Stimulated activated CD8-positive, alpha-beta memory T cell treated with anti-CD3 and anti-CD28 coated beads, Interleukin-2, amount 100 ng/mL, for 1 hour (primary cell): ENCODE data around the gene BLNK.
"Not testable (repeated sequence)": the region's sequence is repeated elsewhere in the genome, so short reads cannot be mapped to it uniquely, and the experiment has no call there.

Source experiments
- DNase-seq, 2 donors: peaks; one replicate each; pipeline ENCODE4 v3.0.0-alpha.2; 2020; ENCODE audit warnings: low read depth in 2 of 2

The BLNK gene

DNA sequence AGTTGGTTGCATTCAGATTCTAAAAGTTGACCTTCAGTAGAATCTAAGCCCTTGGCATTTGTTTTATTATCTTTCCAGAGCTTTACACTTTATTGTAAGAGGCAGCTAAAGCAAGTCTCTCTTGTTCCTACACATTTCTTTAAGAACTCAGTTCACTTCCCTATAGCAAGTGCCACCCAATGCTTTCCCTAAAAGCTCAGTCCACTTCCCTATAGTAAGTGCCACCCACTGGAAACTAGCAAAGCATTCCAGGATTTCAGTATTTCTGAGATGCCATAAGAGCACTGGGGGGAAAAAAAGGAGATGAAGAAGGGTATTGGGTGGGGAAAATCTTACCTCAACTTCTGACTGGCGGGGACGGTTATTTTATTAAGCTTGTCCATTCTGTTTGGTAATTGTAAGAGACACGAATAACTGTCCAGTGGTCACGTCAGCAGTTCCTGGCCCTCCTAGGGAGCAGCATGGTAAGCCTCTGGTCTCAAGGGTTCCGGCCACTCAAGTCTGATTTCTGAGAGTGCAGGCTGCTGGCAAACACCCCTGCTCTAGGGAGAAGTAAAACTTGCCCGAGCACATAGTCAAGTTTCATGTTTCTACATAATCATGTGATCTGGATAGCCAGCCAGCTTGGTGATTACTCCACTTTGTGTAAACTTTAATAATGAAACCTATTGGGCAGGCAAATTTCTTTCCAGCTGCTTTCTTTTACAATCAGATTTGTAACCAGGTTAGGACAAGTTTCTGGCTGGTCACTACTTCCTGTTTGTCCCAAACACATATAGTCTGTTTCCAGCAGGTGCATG is at the start of gene BLNK:
Gene BLNK, minus strand, starts transcription at position 554 of the 800 bp plus-strand sequence. Its CDS starts 171 bp downstream, at position 383.
- no peak for DNase-seq

DNA sequence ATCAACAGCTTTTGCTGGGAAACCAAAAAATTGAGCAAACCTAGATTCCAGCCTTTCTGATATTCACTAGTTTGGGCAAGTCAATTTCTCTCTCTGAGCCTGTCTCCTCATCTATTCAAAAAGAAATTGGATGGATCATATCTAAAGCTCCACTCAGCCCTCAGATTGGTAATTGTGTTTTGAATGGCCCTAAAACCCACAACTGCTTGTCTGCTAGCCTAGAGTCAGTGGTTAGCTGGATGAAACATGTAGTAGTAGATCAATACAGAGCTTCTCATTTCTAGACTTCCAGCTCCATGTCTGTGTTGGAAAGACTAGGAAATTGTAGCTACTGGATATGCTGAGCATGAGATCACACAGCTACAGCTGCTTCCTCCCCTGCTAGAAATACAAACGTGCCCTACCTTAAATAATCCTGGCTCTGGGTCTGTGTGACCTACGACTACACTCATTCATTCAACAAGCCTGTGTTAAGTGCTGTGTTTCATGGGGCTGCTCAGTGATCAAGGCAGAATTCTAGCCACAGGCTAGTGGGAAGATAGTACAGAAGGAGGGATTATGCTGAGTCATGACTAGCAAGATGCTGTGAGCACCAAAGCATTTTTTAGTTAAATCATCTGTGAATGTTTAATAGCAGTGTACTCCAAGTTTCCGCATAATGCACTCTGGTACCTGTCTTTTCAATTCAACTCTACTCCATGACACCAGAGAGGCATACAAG is 48.5 kb upstream of the BLNK start:
- no peak for DNase-seq

DNA sequence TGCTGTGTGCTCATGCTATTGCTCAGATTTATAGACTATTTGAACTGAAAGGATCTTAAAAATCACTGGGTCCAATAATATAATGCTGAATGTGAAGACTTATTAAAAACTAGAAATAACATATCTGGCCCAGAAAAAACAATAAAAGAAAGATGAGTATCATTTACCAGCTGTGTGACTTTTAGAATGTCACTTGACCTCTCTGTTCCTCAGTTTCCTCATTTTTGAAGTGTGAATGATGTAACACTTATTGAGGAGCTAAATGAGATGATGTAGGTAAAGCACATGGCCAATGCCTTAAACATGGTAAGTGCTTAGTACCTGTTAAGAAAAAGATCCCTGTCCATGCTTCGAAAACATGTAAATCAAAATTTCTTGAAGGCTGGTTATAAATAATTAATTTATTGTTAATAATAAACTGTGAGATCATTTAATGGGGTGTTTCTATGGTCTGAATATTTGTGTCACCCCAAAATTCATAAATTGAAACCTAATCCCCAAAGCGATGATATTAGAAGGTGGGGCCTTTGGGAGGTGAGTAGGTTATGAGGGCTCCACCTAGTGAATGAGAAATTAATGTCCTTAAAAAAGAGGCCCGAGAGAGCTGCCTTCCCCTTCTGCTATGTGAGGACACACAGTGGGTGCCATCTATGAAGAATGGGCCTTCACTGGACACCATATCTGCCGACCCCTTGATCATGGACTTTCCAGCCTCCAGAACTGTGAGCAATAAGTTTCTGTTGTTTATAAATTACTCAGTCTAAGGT is 45.9 kb upstream of the BLNK start:
- no peak for DNase-seq

DNA sequence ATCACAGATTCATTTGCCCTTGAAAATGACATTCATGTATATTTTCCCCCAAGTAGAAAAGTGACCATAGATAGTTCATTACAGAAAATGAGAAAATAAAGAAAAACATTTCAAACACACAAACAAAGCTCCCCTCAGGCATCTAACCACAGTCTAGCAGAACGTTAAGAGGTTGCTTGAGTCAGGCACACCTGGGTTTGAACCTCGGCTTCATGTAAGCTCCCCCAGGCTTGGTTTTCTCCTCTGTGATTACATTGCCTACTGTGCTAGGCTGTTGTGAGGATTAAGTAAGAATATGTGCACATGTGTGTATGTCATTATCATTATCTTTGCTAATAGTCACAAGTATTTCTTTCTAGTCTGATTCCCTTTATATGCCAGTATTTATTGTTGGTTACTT is 42.0 kb upstream of the BLNK start:
- no peak for DNase-seq

DNA sequence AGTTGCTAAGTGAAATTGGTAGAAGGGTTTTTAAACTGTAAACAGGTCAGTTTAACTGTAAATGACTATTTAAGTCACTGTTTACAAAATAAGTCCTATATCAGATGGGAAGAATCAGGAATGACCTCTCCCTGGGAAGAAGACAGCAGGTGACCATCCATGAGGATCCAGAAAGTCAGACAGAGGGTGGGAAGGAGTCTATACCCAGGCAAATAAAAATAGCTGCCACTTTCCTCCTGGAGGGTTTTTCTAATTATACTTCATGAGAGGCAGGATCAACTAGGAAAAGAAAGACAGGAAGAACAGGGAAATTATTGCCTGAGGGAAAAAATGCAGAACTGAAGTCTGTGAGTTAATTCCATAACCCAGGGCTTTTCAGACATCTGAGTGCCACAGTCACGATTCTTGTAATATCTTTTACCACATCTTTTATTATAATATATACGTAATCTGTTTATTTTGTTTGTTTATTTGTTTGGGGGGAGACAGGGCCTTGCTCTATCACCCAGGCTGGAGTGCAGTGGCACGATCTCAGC is 39.9 kb upstream of the BLNK start:
- no peak for DNase-seq

DNA sequence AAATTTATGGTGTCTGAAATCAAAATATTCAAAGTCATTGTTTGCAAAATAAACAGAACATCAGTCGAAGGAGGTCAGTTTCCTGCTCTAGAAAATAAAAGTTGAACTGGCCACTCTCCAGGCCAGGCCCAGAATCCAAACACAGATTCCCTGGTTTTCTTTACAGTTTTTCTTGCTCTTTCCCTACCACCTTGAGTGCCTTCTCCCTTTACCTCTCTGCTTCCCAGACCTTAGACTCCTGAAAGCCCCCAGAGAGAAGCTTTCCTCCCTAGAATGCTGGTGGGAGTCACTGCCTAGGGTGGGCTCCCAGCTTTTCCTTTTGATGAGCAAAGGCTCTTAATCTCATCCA is 38.9 kb upstream of the BLNK start:
- no peak for DNase-seq

DNA sequence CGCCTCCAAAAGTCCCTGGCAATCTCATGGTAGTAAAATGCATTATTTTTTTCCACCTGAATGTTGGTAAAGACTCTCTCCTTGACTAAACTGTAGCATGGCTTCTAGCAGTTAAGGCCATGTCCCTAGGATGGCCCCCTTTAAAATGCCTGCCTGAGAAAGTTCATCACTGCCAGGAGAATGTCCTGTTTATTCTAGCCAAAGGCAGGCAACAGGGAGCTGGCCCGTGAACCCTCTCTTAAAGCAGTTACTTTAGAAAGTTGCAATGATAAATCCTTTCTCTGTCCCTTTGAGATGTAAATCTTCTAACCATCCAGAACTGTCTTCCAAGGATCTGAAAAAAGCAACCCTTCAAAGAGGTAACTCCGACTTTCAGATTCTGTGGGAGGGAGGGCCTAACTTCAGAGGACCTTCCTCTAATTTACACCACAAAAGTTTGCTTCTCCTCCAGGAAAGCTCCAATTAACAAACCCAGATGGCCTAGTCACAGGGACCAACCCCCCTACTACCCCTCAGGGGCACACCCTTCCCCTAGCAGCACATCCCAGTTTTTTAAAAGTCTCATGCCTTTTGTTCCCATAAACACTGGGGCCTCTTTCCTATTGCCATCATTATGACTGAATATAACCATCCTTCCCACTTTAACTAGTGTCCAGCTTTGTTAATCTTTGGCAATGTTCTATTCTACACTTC is 38.4 kb upstream of the BLNK start:
- DNase-seq: no peak

DNA sequence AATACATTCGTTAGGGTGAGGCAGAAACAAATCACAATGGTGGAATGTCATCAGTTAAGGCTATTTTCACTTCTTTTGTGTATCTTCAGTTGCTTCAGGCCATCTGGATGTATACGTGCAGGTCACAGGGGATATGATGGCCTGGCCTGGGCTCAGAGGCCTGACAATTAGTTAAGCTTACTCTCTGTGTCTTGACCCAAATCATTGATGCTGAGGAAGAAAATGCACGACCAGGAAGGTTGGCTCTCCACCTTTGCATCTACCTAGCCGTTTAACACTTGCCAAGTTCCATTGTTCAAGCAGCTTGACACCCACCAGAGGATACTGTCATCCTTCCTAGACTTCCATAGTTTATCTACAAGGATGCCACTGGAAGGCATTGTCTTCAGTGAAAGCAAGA is 37.5 kb upstream of the BLNK start:
- not testable (repeated sequence) for DNase-seq

DNA sequence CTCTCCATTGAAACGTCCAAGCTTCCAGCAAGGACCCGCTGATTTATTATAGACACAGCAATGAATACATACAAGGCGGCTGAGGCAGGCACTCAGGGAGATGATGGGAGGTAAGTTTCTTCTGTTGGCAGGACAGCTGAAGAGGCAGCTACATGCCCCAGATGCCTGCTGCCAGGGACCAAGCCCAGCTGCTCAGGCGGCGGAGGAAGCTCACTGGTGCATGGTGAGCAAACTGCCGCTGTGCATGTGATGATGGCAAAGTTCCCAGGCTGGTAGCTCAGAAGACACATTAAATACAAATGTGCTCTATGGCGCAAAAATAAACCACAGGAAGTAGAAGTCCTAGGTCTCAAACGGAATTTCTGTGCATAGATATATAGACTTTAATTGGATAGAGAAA is 35.1 kb upstream of the BLNK start:
- DNase-seq: no peak

DNA sequence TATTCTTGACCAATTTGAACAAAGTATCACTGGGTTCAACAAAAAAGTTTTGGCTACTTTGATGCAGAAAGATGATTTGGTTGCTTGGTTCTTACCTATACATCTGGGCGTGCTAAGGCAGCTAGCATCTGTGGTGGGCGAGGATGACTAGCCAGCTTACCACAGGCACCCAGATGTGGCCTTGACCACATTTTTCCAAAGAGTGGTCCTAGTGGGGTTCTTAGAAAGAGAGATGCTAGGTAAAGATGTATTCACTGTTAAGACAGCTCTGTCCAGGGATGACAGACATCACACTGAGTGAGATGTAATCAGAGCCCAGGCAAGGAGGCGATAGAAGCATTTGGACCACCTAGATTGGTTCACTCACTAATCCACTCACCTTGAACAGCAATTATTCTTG is 33.6 kb upstream of the BLNK start:
- no peak for DNase-seq

DNA sequence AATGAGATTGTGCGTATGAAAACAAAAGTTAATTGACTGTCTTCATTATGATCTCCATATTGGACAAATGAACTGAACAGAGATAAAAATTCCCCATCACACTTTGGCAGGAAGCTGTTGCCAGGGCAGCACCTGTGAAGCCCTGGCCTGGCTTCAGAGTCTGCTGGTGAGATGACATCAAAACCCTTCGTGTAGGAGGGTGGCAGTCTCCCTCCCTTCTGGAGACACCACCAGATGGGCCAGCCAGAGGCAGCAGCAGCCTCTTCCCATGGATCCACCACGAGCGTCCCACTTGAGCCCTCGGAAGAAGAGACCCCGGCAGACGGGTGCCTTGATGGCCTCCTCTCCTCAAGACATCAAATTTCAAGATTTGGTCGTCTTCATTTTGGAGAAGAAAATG is 32.9 kb upstream of the BLNK start, which contains the start of gene DNTT:
Gene DNTT, plus strand, starts transcription at position 205 of the 400 bp plus-strand sequence. Its CDS starts 64 bp downstream, at position 269.
- DNase-seq: no peak

DNA sequence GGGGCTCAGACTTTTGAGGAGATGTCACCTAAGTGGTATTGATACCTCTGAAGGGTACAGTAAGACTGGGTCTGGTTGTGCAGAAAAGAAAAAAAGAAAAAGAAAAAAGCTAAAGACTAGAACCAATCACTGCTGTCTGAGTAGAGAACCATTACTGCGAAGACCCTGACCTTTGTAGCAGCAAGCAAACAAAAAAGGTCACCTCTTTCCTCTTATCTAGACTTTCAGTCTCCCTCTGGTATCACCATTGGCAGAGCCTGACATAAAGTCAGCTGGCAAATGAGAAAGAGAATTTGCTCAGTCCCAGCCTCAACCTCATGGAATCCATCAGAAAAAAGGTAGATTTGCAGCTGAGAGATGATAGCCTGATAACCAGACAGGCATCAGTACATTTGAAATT is 30.2 kb upstream of the BLNK start:
- no peak for DNase-seq

DNA sequence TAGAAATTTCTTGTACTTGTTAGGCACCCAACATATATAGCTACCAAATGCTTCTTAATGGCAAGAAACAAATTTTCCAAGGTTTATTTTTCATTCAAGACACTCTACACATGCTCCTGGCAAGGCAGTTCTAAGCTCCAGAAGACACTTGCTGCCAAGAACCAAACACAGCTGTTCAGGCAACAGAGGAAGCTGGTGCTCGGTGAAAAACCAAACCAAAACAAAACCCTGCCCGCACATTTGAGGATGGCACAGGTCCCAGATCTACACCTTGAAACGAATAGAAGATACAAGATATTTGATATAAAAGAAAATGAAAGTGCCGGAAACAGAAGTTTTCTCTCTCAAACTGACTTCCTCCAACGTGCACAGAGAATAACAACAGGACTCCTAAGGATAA is 28.0 kb upstream of the BLNK start:
- DNase-seq: no peak

DNA sequence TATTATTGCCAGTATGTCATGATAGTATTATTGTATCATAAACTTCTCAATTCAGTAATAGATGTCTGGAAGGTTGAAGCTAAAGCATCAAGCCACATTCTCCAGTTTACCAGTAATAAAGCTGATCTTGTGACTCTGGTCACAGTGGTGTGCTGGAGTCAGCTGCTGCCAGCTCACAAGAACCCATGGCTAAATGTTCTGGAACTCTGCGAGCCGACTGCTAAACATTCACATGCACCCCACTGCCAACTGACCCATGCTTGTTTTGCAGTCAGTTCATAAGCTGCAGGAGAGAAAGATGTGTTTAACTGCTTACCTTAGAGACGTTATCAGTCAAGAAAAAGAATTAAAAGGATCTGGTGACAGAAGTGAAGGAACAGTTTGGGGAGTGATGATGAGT is 27.0 kb upstream of the BLNK start:
- DNase-seq: no peak

DNA sequence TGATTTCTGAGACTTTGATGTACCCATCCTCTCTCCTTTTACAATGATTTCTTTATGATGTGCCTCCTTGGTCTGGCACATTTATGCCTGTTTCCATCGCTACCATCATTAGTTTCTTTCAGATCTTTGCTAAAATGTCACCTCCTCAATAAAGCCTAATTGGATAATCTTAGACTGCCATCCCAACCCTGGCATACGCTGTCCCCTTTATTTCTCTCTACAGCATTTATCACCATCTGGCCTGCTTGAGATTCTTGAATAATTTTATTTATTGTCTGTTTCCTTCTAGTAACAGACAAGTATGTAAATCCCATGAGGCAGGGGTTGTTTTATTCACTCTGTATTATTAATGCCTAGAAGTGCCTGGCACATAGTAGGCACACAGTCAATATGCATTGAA is 26.1 kb upstream of the BLNK start:
- DNase-seq: no peak

DNA sequence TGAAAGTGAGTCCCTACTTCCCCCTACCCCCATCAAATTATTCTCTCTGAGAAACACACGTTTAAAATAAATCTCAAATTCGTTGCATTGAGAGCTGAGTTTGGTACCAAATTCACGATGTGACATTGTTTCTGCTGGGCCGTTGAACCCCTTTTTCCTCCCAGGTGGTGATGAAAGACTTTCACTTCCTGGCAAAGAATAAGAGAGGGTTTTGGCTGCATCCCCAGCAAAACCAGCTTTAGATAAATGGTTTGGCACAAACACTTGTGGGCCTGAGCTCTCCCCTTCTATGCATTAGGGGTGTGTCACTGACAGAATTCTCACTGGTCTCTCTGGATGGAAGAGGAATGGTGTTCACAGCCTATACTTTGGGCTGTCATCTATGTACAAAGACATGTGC is 24.1 kb upstream of the BLNK start:
- no peak for DNase-seq

DNA sequence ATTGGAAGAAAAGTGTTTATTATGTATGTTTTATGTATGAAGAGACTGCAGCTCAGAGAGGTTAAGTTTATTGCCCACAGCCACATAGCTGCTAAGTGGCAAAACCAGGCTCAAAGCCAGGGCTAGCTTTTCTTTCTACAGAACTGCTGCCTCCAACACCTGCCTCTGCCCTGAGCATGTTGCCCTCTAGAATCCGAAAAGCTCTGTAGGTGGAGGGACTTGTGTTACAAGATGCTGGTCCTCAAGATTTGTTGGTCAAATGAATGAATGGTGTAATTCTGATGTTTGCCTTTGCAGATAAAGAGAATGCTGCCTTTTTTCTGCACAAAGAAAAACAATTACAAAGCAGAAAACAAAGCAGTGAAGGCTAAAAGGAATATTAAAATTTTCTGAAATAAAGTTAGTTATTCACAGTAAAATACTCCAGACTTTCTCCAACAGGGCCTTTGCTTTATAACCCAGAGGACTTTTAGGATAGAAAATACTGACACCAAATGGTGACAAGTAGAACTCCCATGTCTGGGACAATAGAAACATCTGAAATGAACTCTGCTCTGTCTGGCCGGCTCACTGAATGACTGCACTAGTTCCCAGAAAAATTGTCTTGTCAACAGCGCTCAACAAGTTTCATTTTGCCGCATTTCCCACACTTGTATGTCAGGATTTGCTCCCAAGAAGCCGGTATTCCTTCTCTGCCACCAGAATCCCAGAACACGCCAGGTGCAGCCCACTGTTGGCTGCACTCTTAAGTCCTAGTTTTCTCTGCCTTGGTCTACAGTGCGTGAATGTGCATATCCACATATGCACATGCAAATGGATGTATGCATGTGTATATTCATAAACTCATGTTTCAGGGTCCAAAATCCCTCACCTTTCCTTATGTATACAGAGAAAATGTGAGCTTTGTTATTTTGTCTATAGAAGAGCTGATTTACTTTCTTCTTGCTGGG is 21.9 kb upstream of the BLNK start:
- no peak for DNase-seq

DNA sequence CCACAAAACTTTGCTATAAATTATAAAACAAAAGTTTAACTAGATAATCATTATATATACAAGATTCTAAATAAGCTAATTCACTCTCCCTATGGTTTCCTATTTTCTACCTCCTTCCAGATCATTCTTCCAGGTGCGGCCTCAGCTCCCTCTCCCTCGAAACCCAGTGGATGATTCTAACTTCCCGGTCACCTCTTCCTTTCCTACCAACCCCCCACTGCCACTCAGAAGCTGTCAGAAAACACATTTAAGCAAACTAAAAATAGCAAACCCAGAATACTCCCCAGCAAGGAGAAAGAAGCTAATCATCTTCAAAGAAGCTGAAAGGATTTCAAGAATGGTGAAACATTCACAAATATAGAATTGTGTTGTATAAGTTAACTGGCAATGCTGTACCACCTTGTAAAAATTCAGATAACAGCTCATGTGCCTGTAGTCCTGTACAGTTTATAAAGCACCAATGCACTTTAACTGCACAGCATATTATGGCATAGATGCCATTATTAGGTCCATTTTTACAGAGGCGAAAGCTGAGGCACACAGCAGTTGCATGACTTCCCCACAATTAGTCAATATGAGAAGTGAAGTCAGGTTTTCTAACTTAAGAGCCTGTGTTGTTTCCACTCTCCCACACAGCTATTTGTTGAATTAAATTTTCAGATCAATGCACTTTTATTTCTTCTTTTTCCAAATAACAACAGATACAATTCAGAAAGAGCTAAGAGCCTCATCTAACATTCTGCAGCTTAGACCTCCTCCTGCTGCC is 19.2 kb upstream of the BLNK start:
- no peak for DNase-seq

DNA sequence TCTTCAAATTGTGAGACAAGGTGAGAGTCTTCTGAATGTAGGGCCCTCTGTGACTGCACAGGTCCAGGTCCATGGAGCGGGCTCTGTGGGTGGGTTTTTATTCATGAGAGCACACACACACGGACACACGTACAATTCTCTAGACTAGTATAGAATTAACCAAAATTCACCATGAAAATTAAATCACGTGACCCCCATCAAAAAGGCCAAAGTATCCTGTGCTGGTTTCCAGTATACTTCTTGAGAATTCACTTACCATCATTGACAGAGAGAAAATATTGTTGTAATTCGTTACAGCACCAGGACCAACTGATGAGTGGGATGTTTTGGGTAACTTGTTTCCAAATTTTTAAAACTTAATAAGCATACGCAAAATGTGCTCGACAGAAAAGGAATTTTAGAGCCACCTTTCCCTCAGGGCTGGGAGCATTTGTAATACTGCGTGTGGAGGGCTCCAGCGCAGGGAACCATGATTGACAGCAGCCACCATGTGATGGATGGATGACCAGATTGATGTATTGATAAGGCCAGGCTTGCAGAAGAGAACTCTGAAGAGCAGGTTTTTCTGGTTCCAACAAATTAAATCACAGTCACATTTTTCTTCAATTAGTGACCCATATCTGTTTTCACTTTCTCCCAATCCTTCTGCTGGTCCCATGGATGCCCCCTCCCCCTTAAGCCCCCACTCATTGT is 18.0 kb upstream of the BLNK start:
- no peak for DNase-seq
